Stimulated activated CD8-positive, alpha-beta memory T cell treated with anti-CD3 and anti-CD28 coated beads, Interleukin-12 subunit alpha, Interleukin-12 subunit beta, amount 100 ng/mL, for 1 hour (primary cell): ENCODE results near the gene CNDP2.

ENCODE experiments used
- DNase-seq: peaks from one replicate; pipeline ENCODE4 v3.0.0-alpha.2; 2020; ENCODE audit warnings: low read depth

The CNDP2 gene

GRCh38 chr18:74495581-74496507, at the start of gene CNDP2:
TSS of gene CNDP2 (plus strand) at chr18:74496363. CDS start at chr18:74499974, 3,611 bp downstream.
- peak; percentile 99 for DNase-seq

GRCh38 chr18:74446631-74447403, 49.3 kb upstream of the CNDP2 start:
- no peak for DNase-seq

- DNase-seq, result no peak
These were observed 48.6 kb upstream of the CNDP2 start for GRCh38 chr18:74447404-74448152.

GRCh38 chr18:74450626-74451025, 45.5 kb upstream of the CNDP2 start:
- DNase-seq, result no peak

- no peak for DNase-seq
These were observed 45.0 kb upstream of the CNDP2 start for GRCh38 chr18:74451148-74451547.

- DNase-seq, result no peak
These were observed 43.1 kb upstream of the CNDP2 start for GRCh38 chr18:74453016-74453566.

GRCh38 chr18:74453642-74454198, 42.4 kb upstream of the CNDP2 start:
- no peak for DNase-seq

- no peak for DNase-seq
These were observed 41.8 kb upstream of the CNDP2 start for GRCh38 chr18:74454279-74454751.

- no peak for DNase-seq
These were observed 40.8 kb upstream of the CNDP2 start for GRCh38 chr18:74455386-74455785.

- DNase-seq, result no peak
These were observed 40.2 kb upstream of the CNDP2 start for GRCh38 chr18:74456017-74456348.

- DNase-seq, result no peak
These were observed 39.7 kb upstream of the CNDP2 start for GRCh38 chr18:74456349-74457042.

GRCh38 chr18:74457043-74457724, 39.0 kb upstream of the CNDP2 start, which contains the start of gene DIPK1C:
TSS of gene DIPK1C (minus strand) at chr18:74457308. CDS start at chr18:74457259, 49 bp downstream.
- DNase-seq, result no peak

GRCh38 chr18:74457725-74458421, 38.3 kb upstream of the CNDP2 start:
- DNase-seq, result no peak

- no peak for DNase-seq
These were observed 36.3 kb upstream of the CNDP2 start for GRCh38 chr18:74459889-74460288.

- DNase-seq, result no peak
These were observed 35.3 kb upstream of the CNDP2 start for GRCh38 chr18:74460825-74461224.

GRCh38 chr18:74463254-74463653, 32.9 kb upstream of the CNDP2 start:
- no peak for DNase-seq

GRCh38 chr18:74463983-74464382, 32.2 kb upstream of the CNDP2 start:
- DNase-seq, result no peak

- DNase-seq, result no peak
These were observed 30.4 kb upstream of the CNDP2 start for GRCh38 chr18:74465775-74466174.

- DNase-seq, result no peak
These were observed 27.6 kb upstream of the CNDP2 start for GRCh38 chr18:74468547-74469061.
